ENCODE data around the gene PLEKHA5.
A peak's percentile ranks its signal among the peaks of the same experiment; 100 is the strongest.

PLEKHA5 gene

GRCh38 chr12:19181666-19182426 is 52.3 kb downstream of the PLEKHA5 start:
- no peak for DNase-seq (ENCODE audit: low read depth in 1 of 2, low spot score in 1 of 2)
- in situ Hi-C loops (cut with HindIII; ENCODE audit: low pct_unique_long_range_greater_than_20kb, low sequenced_read_pairs), result no loop called here
- no peak for TF ChIP-seq JUND (IDR thresholded peaks at IDR 0.05; ENCODE audit: low read depth)

GRCh38 chr12:19183121-19183838 is 53.7 kb downstream of the PLEKHA5 start:
- DNase-seq (ENCODE audit: low read depth in 1 of 2, low spot score in 1 of 2), result peak in 1 of 2 experiments; percentile 41
- no peak for TF ChIP-seq JUND (IDR thresholded peaks at IDR 0.05; ENCODE audit: low read depth)
- in situ Hi-C loops (cut with HindIII; ENCODE audit: low pct_unique_long_range_greater_than_20kb, low sequenced_read_pairs), result no loop called here

GRCh38 chr12:19185262-19185929 is 55.9 kb downstream of the PLEKHA5 start:
- TF ChIP-seq JUND (IDR thresholded peaks at IDR 0.05; ENCODE audit: low read depth), result no peak
- in situ Hi-C loops (cut with HindIII; ENCODE audit: low pct_unique_long_range_greater_than_20kb, low sequenced_read_pairs), result no loop called here
- no peak for DNase-seq (ENCODE audit: low read depth in 1 of 2, low spot score in 1 of 2)

- in situ Hi-C loops (cut with HindIII; ENCODE audit: low pct_unique_long_range_greater_than_20kb, low sequenced_read_pairs), result no loop called here
- peak; percentile 19 to 67 for DNase-seq (ENCODE audit: low read depth in 1 of 2, low spot score in 1 of 2)
- no peak for TF ChIP-seq JUND (IDR thresholded peaks at IDR 0.05; ENCODE audit: low read depth)
Measured at GRCh38 chr12:19186722-19187661, 57.5 kb downstream of the PLEKHA5 start.

- TF ChIP-seq JUND (IDR thresholded peaks at IDR 0.05; ENCODE audit: low read depth), result no peak
- in situ Hi-C loops (cut with HindIII; ENCODE audit: low pct_unique_long_range_greater_than_20kb, low sequenced_read_pairs), result no loop called here
Measured at GRCh38 chr12:19189522-19189921, 60.0 kb downstream of the PLEKHA5 start.

GRCh38 chr12:19190292-19191031 is 60.9 kb downstream of the PLEKHA5 start:
- in situ Hi-C loops (cut with HindIII; ENCODE audit: low pct_unique_long_range_greater_than_20kb, low sequenced_read_pairs), result no loop called here
- TF ChIP-seq JUND (IDR thresholded peaks at IDR 0.05; ENCODE audit: low read depth), result no peak

More at GRCh38 chr12:19189522-19189921, 60.0 kb downstream of the PLEKHA5 start:
- no peak for DNase-seq (ENCODE audit: low read depth in 1 of 2, low spot score in 1 of 2)

GRCh38 chr12:19191089-19191488 is 61.6 kb downstream of the PLEKHA5 start:
- DNase-seq (ENCODE audit: low read depth in 1 of 2, low spot score in 1 of 2), result no peak
- in situ Hi-C loops (cut with HindIII; ENCODE audit: low pct_unique_long_range_greater_than_20kb, low sequenced_read_pairs), result no loop called here
- TF ChIP-seq JUND (IDR thresholded peaks at IDR 0.05; ENCODE audit: low read depth), result no peak

More at GRCh38 chr12:19190292-19191031, 60.9 kb downstream of the PLEKHA5 start:
- DNase-seq (ENCODE audit: low read depth in 1 of 2, low spot score in 1 of 2), result no peak

GRCh38 chr12:19191563-19191962 is 62.0 kb downstream of the PLEKHA5 start:
- DNase-seq (ENCODE audit: low read depth in 1 of 2, low spot score in 1 of 2), result no peak
- in situ Hi-C loops (cut with HindIII; ENCODE audit: low pct_unique_long_range_greater_than_20kb, low sequenced_read_pairs), result no loop called here
- no peak for TF ChIP-seq JUND (IDR thresholded peaks at IDR 0.05; ENCODE audit: low read depth)

- TF ChIP-seq JUND (IDR thresholded peaks at IDR 0.05; ENCODE audit: low read depth), result no peak
- in situ Hi-C loops (cut with HindIII; ENCODE audit: low pct_unique_long_range_greater_than_20kb, low sequenced_read_pairs), result no loop called here
- DNase-seq (ENCODE audit: low read depth in 1 of 2, low spot score in 1 of 2), result no peak
Measured at GRCh38 chr12:19192710-19193109, 63.2 kb downstream of the PLEKHA5 start.

GRCh38 chr12:19194963-19195362 is 65.4 kb downstream of the PLEKHA5 start:
- in situ Hi-C loops (cut with HindIII; ENCODE audit: low pct_unique_long_range_greater_than_20kb, low sequenced_read_pairs), result no loop called here
- no peak for DNase-seq (ENCODE audit: low read depth in 1 of 2, low spot score in 1 of 2)
- no peak for TF ChIP-seq JUND (IDR thresholded peaks at IDR 0.05; ENCODE audit: low read depth)

- in situ Hi-C loops (cut with HindIII; ENCODE audit: low pct_unique_long_range_greater_than_20kb, low sequenced_read_pairs), result no loop called here
- no peak for TF ChIP-seq JUND (IDR thresholded peaks at IDR 0.05; ENCODE audit: low read depth)
- no peak for DNase-seq (ENCODE audit: low read depth in 1 of 2, low spot score in 1 of 2)
Measured at GRCh38 chr12:19196959-19197630, 67.6 kb downstream of the PLEKHA5 start.

All from T47D (cell line).